G401 (cell line): ENCODE results near the gene HASPIN. TPM values are rescaled to one million over a fixed set of nuclear protein-coding genes. Genes with fewer than 3 reads are reported as not detected.

Experiments used
- DNase-seq: peaks from one replicate; pipeline ENCODE4 v3.0.0-alpha.2; 2015; ENCODE audit warnings: low spot score
- in situ Hi-C: cut with HindIII; loops from 2 replicates; pipeline ENCODE4 v1.10.0; 2016; ENCODE audit warnings: low sequenced_read_pairs, mixed read lengths
- total RNA-seq: library from RNA; depleted of rRNA; stranded (reverse); fragments of >200 nt; shearing (Covaris generic); gene quantifications from 2 replicates; pipeline ENCODE4 v1.2.3, GENCODE V29; 2014; rRNA removed

HASPIN gene
- total RNA-seq, 1 experiment from 2014 or later, result 20.9 TPM

DNA sequence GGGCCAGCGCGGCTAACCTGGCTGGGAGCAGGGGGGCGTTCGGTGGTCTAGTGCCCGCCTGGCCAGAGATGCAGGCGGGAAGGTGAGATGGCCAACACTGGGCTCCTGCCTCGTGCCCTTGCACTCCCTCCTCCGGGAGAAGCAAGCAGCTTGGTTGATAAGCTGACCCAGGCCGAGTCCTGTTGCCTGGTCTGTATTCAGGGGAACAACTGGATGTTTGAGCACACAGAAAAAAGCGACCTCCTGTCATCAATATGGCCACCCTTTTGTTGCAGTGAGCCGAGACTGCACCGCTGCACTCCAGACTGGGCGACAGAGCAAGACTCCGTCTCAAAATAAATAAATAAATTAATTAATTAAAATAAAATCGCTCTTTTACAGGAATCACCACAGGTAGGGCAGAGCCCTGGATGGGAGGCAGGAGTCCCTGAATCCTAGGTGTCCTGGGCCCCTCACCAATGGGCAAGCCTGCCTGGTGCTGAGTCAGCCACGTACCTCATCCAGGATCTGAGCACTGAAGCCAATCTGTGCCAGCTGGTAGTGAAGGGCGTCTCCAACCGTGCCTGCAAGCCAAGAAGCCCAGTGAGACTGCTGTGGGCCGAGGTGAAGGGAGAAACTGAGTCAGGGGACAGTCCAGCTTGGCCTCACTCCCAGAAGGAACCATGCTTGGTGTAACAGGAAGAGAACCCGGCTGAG lies 31.8 kb downstream of the HASPIN start:
- in situ Hi-C loops, result no loop called here
- no peak for DNase-seq

DNA sequence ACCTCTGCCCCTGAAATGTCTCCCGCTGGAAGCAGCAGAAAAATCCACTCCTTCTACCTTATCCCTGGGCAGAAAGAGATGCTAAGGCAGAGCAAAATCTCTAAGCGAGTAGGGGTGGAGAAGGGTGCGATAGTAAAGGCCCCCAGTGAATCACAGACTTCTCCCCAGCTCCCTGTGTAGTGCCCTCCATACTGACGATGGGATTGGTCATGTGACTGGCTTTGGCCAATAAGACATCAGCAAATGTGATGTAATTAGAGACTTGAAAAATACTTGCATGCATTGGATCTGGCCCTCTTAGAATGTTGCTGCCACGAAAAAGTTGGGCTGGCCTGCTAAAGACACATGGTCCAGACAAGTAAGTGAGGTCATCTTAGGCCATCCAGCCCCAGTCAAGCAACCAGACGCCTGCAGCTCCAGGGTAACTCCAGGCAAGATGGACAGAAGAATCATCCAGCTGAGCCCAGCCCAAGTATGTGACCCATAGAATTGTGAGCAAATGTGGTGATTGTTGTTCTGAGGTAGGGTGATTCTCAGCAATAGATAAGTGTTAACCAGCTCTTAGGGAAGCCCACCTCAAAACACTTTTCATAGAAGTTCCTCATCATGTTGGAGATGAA lies 36.0 kb downstream of the HASPIN start:
- no peak for DNase-seq
- in situ Hi-C loops, result no loop called here

- DNase-seq, result no peak
- in situ Hi-C loops, result no loop called here
These were observed 37.6 kb downstream of the HASPIN start for GRCh38 chr17:3761036-3761917.

DNA sequence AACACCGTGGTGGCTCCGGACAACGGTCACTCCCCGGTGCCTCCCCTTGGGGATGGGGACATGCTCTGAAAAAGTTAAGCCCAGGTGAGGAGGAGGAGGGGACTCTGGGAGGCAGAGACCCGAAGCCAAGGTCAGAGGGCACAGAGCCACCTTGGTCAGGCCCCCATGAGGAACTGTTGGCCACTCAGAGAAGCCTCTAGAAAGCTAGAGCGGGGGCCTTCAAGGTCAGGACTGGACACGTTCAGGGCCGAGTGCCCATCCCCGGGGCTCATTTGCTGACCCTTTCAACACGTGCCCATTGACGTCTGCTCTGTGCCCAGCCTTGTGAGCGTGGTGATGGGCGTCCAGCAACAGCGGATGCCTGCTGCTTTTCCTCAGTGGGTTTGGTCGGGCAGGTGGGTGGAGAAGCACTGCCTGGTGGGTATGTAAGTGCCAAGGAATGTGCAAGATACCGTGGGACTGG lies 38.2 kb downstream of the HASPIN start:
- in situ Hi-C loops, result no loop called here
- no peak for DNase-seq

GRCh38 chr17:3762922-3763776 lies 39.4 kb downstream of the HASPIN start:
- in situ Hi-C loops, result no loop called here
- no peak for DNase-seq

GRCh38 chr17:3763777-3764170 lies 40.1 kb downstream of the HASPIN start:
- DNase-seq, result no peak
- in situ Hi-C loops, result no loop called here

DNA sequence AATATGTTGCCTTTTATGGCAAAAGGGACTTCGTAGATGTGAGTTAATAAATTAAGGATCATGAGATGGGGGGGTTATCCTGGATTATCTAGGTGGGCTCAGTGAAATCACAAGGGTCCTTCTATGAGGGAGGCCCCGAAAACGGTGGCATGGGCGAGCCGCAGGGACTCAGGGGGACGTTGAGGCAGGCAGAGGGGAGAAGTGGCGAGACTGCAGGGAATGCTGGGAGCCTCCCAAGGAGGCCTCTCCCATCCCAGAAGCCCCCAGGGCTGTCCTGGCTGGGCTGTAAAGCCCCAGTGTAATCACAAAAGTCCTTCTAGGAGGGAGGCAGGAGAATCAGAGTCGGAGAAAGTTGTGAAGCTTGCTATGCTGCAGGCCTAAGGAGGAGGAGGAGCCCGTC lies 42.3 kb downstream of the HASPIN start:
- no peak for DNase-seq
- in situ Hi-C loops, result no loop called here

DNA sequence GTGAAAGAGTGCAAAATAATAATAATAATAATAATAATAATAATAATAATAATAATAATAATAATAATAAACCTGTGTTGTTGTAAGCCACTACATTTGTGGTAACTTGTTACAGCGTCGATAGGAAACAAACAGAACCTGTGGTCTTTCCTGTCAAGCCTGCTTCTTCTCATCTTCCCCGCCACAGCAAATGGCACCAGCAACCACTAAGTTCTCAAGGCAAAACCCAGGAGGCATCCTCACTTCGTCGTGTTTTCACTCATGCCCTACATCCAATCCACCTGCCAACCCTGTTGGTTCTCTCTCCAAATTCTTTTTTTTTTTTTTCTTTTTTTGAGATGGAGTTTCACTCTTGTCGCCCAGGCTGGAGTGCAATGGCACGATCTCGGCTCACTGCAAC lies 43.1 kb downstream of the HASPIN start:
- in situ Hi-C loops, result no loop called here
- DNase-seq, result no peak

DNA sequence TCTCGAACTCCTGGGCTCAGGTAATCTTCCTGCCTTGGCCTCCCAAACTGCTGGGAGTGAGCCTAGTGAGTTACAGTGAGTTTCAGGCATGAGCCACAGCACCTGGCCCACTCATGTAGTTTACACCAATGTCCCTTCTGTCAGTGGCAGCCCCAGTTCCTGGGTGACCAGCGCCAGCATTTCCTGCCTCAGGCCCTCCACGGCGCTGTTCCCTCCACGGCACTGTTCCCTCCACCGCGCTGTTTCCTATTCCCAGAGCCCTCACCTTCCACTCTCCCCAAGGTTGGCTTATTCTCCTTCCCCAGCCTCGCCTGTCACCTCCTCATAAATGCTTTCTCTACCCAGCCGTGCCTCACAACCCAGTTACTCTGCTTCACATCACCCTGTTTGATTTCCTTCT lies 44.6 kb downstream of the HASPIN start:
- no peak for DNase-seq
- in situ Hi-C loops, result no loop called here

DNA sequence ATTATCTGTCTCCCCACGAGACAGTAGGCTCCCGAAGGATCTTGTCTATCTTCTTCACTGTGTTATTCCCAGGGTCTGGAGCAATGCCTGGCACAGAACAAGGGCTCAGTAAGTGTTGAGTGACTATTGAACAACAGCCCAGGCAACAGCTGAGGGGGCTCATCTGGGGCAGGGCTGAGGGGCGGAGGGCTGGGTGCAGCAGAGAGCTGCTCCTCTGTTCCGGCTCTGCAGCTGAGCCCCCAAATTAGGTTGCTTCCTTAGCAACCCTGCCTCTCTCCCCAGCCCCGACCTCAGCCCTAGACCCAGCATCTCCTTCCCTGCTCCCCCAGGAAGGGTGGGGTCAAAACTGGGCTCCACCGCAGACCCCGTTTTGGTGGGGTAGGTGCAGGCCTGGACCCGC lies 45.1 kb downstream of the HASPIN start:
- no peak for DNase-seq
- in situ Hi-C loops, result no loop called here

GRCh38 chr17:3770466-3770865 lies 46.8 kb downstream of the HASPIN start:
- no peak for DNase-seq
- in situ Hi-C loops, result no loop called here

DNA sequence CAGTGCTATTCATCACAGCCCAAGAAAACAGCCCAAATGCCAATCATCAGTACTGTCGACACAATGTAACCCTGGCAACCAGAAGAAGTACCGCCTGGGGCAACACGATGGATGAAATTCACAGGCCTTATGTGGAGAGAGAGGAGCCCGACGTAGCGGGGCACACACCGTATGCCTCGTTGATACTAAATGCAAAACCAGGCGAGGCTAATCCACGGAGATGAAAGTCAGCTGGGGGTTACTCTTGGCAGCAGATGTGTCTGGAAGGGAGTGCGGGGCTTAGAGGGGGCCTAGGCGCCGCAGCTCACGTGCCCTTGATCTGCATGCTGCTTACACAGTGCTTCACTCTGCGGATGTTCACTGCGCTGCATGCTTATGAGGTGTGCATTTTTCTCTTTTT lies 47.4 kb downstream of the HASPIN start:
- DNase-seq, result no peak
- in situ Hi-C loops, result no loop called here

- in situ Hi-C loops, result no loop called here
- no peak for DNase-seq
These were observed 49.1 kb downstream of the HASPIN start for GRCh38 chr17:3772764-3773163.

- DNase-seq, result no peak
- in situ Hi-C loops, result no loop called here
These were observed 49.8 kb downstream of the HASPIN start for GRCh38 chr17:3773511-3773910.

GRCh38 chr17:3773966-3774365 lies 50.3 kb downstream of the HASPIN start:
- in situ Hi-C loops, result no loop called here
- no peak for DNase-seq

Other genes starting within 250 kb of the HASPIN start
- not detected in 2 replicates for gene ASPA, start 247.9 kb upstream of the HASPIN start, total RNA-seq
- 0.25 and 0.61 TPM in 2 replicates for gene TRPV3, start 166.1 kb upstream of the HASPIN start, total RNA-seq
- gene TRPV1, start 114.5 kb upstream of the HASPIN start, total RNA-seq, result 0.86 and 1.2 TPM in 2 replicates
- 37.8 and 41.2 TPM in 2 replicates for gene SHPK, start 87.7 kb upstream of the HASPIN start, total RNA-seq
- gene CTNS, start 87.1 kb upstream of the HASPIN start, total RNA-seq, result 22.2 and 28.2 TPM in 2 replicates
- gene TAX1BP3, start 55.3 kb upstream of the HASPIN start, total RNA-seq, result 111 and 146 TPM in 2 replicates
- gene EMC6, start 55.1 kb upstream of the HASPIN start, total RNA-seq, result 101 and 105 TPM in 2 replicates
- gene P2RX5, start 27.7 kb upstream of the HASPIN start, total RNA-seq, result 1.0 and 12.9 TPM in 2 replicates
- 24.7 and 29.6 TPM in 2 replicates for gene ITGAE, start 77.3 kb downstream of the HASPIN start, total RNA-seq
- 12.9 and 39.6 TPM in 2 replicates for gene NCBP3, start 122.3 kb downstream of the HASPIN start, total RNA-seq
- gene CAMKK1, start 169.2 kb downstream of the HASPIN start, total RNA-seq, result 2.3 and 3.4 TPM in 2 replicates
- gene P2RX1, start 192.6 kb downstream of the HASPIN start, total RNA-seq, result not detected in 2 replicates
- gene ATP2A3, start 240.5 kb downstream of the HASPIN start, total RNA-seq, result 4.2 and 4.5 TPM in 2 replicates